Left lung (tissue), 10 donors: ENCODE measurements around the gene KCNK16. TPM values are rescaled to one million over a fixed set of nuclear protein-coding genes. Genes with fewer than 3 reads are reported as not detected.

ENCODE experiments used
- ATAC-seq: fragments of 200-7000 bp; cut with Tn5 transposase; one replicate; pipeline ENCODE4 v1.9.1; 2020; ENCODE audit warnings: moderate library complexity
- DNase-seq, 4 donors: peaks; one replicate each; pipeline ENCODE4 v3.0.0-alpha.2; 2013 to 2020
- H3K27ac ChIP-seq, 2 donors: fragments of 200-600 bp; sonication (generic) in 1 of 2; one replicate each; pipeline versions ENCODE4 v1.5.0 to v1.8.0; 2020 to 2021
- H3K27me3 ChIP-seq, 2 donors: fragments of 200-600 bp; sonication (generic) in 1 of 2; one replicate each; pipeline versions ENCODE4 v1.5.0 to v1.8.0; 2020 to 2021
- H3K36me3 ChIP-seq, 2 donors: fragments of 200-600 bp; sonication (generic) in 1 of 2; one replicate each; pipeline versions ENCODE4 v1.5.0 to v1.8.0; 2020 to 2021
- H3K4me1 ChIP-seq, 2 donors: fragments of 200-600 bp; one replicate each; pipeline ENCODE4 v1.8.0; 2021
- H3K4me3 ChIP-seq, 2 donors: fragments of 200-600 bp; sonication (generic) in 1 of 2; one replicate each; pipeline versions ENCODE4 v1.5.0 to v1.8.0; 2020 to 2021; ENCODE audit warnings: mild to moderate bottlenecking in 1 of 2
- H3K9me3 ChIP-seq, 2 donors: fragments of 200-600 bp; sonication (generic) in 1 of 2; one replicate each; pipeline versions ENCODE4 v1.5.0 to v1.8.0; 2020 to 2021
- intact Hi-C, 2 donors: fragments of 100-400 bp; cut with DNase I; formaldehyde crosslinking; loops; one replicate each; pipeline versions ENCODE4 v1.11.2 to v1.14.2; 2022
- polyA plus RNA-seq, 6 donors: library from polyadenylated mRNA; unstranded; fragments of 120-200 nt; gene quantifications; one replicate each; pipeline ENCODE4 v1.2.1, GENCODE V29; 2013; ENCODE audit not compliant: insufficient read length in 6 of 6
- total RNA-seq, 2 donors: library from RNA; stranded (reverse); fragmentation: NEBNext Ultra II Directional; extraction: Animal tissue kit (Norgen Biotek cat#: 25700); gene quantifications; one replicate each; pipeline ENCODE4 v1.2.1, GENCODE V29; 2021
- TF ChIP-seq, protein P1 (sequence below), 2 donors: fragments of 200-600 bp; sonication (generic) in 1 of 2; IDR thresholded peaks; one replicate each; pipeline versions ENCODE4 v1.5.0 to v1.8.0; 2021; ENCODE audit warnings: antibody characterized with exemption in 2 of 2
- donor health status: DM: no; HTN: yes; CAD: no.
- donor health status: DM: no; HTN: no; CAD: no.

KCNK16 gene
- total and polyA plus RNA-seq, 8 donors: 0.21 to 0.85 (median 0.32) TPM; not detected in 2

DNA sequence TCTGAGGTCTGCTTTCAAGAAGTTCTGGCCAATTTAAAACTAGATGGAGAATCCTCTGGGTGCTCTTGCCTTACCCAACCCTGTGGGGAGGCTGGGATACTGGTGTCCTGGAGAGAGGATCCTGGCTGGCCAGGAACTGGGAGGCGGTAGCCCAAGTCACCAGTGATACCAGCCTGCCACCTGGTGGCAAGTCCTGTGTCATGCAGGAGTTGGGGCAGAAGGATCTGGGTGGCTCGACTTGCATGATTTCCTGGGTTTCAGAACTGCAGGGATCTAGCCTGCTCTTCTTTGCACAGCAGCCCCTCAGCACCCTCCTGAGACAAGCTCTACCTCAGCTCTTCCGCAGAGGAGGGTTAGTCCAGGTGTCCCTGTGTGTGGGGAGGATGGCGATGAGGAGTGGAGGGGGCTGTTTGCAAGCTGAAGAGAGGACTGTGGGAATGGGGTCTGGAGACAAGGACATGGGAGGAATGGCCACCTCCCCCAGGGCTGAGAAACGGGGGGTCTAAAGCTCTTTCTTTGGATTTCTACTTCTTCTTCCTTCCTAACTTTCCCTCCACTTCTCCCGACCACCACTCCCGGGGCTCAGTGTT lies 12.5 kb downstream of the KCNK16 start:
- TF ChIP-seq, protein P1, sequence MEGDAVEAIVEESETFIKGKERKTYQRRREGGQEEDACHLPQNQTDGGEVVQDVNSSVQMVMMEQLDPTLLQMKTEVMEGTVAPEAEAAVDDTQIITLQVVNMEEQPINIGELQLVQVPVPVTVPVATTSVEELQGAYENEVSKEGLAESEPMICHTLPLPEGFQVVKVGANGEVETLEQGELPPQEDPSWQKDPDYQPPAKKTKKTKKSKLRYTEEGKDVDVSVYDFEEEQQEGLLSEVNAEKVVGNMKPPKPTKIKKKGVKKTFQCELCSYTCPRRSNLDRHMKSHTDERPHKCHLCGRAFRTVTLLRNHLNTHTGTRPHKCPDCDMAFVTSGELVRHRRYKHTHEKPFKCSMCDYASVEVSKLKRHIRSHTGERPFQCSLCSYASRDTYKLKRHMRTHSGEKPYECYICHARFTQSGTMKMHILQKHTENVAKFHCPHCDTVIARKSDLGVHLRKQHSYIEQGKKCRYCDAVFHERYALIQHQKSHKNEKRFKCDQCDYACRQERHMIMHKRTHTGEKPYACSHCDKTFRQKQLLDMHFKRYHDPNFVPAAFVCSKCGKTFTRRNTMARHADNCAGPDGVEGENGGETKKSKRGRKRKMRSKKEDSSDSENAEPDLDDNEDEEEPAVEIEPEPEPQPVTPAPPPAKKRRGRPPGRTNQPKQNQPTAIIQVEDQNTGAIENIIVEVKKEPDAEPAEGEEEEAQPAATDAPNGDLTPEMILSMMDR (IDR thresholded peaks at IDR 0.05): peak; percentile 94 to 95
- Histone ChIP-seq H3K27me3 (peaks cover 22 to 46% of the 10 kb centered on the region in 2 donors), H3K4me3 (no peak overlapping the region), H3K27ac (no peak overlapping the region), H3K9me3 (no peaks in the 10 kb centered on the region), H3K4me1 (peaks cover 8 to 21% of the 10 kb centered on the region in 2 donors), H3K36me3 (no peaks in the 10 kb centered on the region)
- ATAC-seq (peak; percentile 94), DNase-seq (peak; percentile 62 to 85 (median 76))
- intact Hi-C loops: loop anchor here (10.0 kb wide), 4 partner anchors 135 to 435 kb away; no protein-coding TSS in a partner anchor

DNA sequence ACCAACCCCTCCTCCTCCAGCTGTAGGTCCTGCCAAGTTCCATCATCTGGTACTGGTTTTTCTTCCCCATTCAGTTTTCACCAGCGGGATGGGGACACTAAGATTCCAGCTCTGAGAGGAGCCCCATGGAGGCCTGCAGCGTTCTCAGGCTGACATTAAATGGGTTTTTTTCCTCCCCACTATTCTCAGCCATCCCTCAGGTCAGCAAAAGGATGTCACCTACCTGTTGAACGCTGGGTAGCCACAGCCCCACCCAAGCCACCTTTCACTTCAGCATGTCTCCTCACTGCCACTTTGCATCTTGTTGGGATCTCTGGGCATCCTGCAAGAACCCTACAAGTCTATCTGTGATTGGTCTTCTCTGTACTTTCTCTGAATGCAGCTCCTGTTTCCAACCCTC lies 15.0 kb downstream of the KCNK16 start:
- H3K4me3 ChIP-seq: no peak overlapping the region
- no peak for DNase-seq
- H3K9me3 ChIP-seq: no peaks in the 10 kb centered on the region
- intact Hi-C loops: loop anchor here (10.0 kb wide), 4 partner anchors 133 to 433 kb away; no protein-coding TSS in a partner anchor
- peaks cover 0 to 6% of the 10 kb centered on the region in 2 donors for H3K4me1 ChIP-seq
- H3K36me3 ChIP-seq: no peaks in the 10 kb centered on the region
- peaks cover 3 to 20% of the 10 kb centered on the region in 2 donors for H3K27me3 ChIP-seq
- H3K27ac ChIP-seq: no peak overlapping the region
- TF ChIP-seq, protein P1 (IDR thresholded peaks at IDR 0.05): no peak
- ATAC-seq: no peak

DNA sequence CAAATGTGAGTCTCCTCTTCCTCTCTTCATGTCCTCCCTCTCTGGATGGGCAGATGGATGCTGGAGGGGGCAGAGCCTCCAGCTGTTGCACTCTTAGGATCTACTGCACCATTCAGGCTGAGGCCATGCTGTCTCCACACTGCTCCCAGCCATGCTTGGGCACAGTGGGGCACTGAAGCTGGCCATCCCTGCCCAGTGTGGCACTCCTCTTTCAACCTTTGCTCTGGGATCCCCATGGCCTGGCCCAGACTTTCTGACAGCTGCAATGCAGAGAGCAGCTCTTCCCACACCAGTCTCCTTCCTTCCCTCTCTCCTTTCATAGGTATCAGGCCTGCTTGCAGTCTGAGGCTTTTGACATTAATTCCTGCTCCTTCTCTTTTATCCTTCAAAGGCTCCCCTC lies 17.6 kb downstream of the KCNK16 start:
- Histone ChIP-seq H3K9me3 (no peaks in the 10 kb centered on the region), H3K4me1 (peaks cover 0 to 6% of the 10 kb centered on the region in 2 donors), H3K4me3 (no peak overlapping the region), H3K36me3 (no peaks in the 10 kb centered on the region), H3K27ac (no peak overlapping the region), H3K27me3 (no peaks in the 10 kb centered on the region)
- ATAC-seq (no peak), DNase-seq (no peak)
- TF ChIP-seq, protein P1 (IDR thresholded peaks at IDR 0.05): no peak
- intact Hi-C loops: loop anchor here (5.0 to 10.0 kb wide), 5 partner anchors 130 to 430 kb away; no protein-coding TSS in a partner anchor

DNA sequence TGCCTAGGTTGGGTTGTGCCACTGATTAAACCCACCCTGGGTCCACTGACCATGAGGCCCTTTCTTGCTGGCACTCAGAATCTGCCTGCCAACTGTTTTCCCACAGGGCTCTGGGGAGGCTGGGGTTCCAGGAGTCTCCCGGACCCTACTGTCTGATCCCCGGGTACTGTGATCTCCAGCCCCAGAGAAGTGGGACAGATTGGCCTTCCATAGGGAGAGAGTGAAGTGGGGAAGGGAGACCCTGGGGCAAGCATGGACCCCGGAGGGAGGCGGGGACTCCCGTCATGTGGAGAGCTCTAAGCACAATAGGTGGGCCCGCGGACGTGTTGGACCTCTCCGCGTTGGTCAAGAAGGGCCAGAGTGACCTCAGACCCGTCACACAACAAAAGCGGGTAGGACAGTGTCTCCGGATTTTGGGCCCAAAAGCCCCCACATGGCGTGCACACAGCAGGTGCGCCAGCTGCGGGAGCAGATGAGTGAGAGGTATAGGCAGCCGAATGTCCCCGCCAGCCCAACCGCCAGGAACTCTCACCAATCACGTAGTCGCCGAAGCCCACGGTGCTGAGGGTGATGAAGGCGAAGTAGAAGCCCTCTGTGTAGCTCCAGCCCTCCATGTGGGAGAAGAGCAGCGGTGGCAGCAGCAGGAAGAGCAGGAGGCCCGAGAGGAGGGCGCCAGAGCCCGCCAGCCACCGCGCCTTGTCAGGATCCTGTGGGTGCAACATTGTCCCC lies 18.9 kb downstream of the KCNK16 start:
- H3K36me3 ChIP-seq: no peaks in the 10 kb centered on the region
- DNase-seq: no peak
- intact Hi-C loops: loop anchor here (5.0 to 10.0 kb wide), 5 partner anchors 129 to 429 kb away; no protein-coding TSS in a partner anchor
- no peak for ATAC-seq
- H3K4me3 ChIP-seq: no peak overlapping the region
- TF ChIP-seq, protein P1 (IDR thresholded peaks at IDR 0.05): peak in 1 of 2 donors; percentile 37
- no peak overlapping the region for H3K27ac ChIP-seq
- no peaks in the 10 kb centered on the region for H3K27me3 ChIP-seq
- H3K4me1 ChIP-seq: peaks cover 0 to 6% of the 10 kb centered on the region in 2 donors
- H3K9me3 ChIP-seq: no peaks in the 10 kb centered on the region
